Measurements from ENCODE around the gene ZNF423.

ZNF423 gene

DNA sequence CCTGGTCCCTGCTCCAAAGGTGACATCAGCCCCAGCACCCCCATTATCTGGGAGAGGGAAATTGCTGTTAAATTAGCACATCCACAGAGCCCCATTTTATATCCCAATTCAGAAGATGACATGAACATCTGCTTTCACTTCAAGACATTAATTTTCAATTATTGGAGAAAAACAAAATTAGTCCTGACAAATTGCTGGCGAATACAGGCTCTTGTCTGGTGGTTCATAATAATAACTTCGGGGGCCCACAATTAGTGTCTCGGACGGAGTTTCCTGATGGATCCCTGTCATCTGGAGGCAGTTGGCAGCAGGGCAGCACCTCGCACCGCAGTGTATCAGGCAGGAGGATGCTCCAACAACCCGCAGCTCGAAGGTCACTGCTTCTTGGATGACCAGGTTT, 7.4 kb downstream of the ZNF423 start:
- no peak for DNase-seq

DNA sequence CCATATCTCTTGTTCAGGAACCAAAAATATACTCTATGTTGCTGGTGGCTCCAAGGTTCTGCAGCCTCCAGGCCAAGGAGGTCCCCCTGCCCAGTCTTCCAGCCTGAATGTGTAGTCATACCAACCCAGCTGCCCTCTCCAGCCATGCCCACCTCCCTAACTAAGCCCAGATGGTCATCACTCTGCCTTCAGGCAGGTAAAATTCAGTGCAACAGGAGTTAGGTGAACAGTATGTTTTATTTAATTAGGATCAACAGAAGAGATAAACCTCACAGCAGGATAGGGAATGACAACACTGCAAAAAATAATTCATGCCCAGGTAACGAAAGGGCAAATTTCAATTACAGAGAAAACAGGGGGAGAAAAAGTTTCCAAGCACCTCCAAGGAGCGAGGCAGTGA, 9.1 kb downstream of the ZNF423 start:
- no peak for DNase-seq

DNA sequence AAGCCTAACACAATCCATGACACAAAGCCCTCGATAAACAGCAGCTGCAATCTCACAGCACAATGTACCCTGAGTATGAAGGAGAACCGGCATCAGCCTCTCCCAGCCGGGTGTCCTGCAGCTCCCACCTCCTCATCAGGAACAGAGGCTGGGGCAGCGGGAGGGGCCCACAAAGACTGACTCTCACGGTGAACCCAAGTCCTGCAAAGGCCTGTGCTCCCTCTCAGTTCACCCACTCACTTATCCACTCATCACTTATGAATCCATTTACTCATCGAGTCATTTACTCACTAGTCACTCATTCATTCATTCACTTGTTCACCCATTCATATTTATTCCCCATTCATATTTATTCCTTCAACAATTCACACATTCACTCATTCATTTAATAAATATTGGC, 11.6 kb downstream of the ZNF423 start:
- no peak for DNase-seq

DNA sequence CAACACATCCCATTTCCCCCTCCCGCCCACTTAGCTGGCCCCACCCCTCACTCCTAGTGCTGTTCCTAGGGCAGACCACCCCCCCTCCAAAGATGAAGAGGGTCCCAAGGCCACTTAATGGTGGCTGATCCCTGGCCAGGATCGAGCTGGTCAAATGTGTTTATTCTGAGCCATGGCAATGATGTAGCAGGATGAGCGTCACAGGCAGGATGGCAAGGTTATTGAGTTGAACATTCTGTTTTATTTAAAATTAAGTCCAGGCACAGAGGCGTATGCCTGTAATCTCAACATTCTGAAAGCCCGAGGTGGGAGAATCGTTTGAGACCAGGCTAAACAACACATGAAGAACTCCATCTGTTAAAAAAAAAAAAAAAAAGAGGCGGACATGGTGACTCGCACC, 12.2 kb downstream of the ZNF423 start:
- no peak for DNase-seq

DNA sequence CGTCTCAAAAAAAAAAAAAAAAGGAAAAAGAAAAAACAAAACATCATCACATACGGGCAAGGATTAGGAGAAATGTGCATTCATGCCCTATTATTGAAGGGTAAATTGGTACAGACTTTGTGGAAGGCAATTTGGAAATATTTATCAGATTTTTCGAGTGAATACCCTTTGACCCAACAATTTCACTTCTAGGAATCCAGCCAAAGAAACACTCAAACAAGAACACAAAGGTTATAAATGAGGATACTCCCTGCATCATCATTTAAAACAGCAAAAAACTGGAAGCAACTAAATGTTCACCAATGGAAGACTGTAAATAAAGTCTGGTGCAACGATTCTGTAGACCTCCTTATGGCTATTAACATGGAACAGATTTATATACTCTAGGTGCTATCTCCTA, 12.9 kb downstream of the ZNF423 start:
- DNase-seq, result no peak

DNA sequence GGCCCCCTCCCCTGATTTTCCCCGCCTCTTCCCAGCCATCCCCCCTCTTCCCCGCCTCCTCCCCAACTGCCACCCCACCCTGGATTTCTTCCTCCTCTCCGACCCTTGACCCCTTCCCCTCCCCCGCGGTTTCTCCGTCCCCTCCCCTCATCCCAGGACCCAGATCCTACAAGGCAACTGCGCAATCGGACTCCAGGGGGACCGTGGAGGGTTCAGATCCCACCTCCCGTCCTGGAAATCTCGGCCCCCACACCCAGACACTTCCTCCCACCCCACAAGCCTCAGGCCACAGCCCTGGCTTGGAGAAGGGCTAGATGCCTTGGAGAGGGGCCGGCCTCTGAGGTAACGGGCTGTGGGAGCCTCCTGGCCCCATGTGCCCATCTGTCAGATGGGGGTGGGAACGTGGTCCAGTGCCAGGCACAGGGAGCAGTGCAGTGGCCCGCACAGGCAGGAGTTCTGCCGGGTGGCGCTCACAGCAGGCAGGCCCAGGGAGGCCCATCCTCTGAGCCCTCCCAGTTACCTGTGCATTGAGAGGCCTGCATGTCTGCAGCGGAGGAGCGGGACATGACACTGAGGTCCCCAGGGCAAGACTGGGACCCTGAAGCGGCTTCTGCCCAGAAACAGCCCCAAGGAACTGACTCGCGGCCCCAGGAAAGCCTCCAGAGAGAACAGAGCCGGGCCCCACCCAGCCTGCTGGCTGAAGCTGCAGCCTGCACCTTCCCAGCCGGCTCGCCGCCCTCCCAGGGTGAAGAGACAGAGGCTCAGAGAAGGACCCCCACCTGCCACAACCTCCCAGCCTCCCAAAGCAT, 16.7 kb downstream of the ZNF423 start:
- DNase-seq, result no peak

DNA sequence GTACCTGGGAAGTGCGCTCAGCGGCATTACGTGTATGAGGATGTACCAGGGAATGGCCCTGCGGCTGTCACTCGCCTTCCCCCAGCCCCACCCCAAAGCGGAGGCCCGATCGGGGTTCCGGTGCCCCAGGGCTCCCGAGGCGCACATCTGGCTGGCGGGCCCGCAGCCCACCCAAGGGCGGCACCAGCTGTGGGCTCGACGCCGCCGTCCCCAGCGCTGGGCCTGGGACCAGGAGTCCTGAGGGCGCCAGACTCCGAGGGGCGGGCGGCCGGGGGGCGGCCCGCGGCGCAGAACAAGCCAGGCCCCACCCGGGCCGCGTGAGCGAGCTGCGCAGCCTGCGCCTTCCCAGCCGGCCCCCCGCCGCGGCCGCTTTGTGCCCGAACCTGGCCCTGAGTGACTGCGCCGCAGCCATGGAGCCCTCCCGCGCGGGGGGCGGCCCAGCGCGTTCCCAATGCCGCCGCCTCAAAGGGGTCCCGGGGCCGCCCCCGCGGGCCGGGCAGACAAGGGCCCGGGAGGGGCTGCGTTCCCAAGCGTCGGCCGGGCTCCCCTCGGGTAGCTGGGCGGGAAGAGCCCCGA, 17.4 kb downstream of the ZNF423 start:
- no peak for DNase-seq

DNA sequence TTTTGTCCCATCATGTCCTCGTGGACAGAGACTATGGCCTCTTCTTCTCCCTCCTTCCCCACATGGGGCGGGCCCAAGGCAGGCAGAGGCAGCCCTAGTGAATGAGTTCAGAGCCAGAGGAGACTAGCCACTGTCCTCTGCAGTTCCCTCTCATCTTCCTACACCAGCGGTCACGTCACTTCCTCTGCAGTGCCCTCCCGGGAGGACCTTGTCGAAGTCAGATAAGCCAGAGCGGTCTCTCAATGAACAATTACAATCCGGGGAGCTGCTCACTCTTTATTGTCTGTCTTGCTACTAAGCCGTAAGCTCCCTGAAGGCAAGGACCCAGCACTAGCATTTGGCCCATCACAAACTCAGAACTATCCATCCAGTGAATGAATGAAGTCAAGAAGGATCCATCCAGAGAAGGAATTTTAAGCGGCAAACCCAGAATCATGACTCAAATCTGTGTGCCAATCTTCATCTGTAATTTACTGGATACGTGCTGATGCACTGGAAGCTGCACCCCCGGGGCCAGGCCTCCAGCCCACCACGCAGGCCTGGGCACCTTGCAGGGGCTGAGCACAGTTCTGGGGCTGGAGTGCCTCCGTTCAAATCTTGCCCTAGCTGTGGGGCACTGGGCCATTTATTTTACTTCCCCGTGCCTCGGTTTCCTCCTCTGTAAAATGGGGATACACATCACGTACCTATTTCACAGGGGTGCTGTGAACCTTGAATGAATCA, 18.1 kb downstream of the ZNF423 start:
- no peak for DNase-seq

DNA sequence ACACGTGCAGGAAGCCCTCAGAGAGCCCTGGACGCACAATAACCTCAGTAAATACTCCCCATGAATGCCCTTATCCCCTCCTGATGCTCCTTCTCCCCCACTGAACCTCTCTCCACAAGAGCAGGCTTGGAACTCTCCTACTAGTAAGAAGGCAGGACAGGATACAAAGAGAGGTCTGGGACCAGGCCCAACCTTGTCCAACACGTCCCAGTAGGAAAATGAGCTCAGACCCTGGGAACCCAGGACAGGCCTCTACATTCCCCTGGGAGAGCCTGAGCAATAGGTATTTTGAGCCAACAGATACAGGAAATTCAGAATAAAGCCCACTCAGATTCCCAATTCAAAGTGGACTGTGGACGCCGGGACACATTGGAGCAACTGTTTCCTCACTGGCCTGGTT, 19.2 kb downstream of the ZNF423 start:
- DNase-seq, result no peak

DNA sequence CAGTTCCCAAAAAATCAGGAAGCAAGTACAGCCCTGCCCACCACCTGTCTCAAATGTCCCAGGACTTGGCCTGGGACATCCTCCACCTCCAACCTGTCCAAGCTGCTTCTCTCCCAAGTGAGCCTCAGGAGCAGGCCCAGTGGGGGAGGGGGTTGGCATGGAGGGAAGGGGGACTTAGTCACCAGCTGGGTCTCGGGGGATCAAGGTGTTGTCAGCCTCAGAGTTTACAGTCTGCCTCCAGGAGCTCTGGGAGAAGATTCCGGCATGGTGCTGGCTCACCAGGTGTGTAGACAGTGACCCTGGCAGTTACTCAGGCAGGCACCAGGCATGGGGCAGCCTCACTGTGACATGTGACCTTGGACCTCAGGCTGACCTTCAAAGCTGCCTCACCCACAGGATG, 19.7 kb downstream of the ZNF423 start:
- DNase-seq, result no peak

DNA sequence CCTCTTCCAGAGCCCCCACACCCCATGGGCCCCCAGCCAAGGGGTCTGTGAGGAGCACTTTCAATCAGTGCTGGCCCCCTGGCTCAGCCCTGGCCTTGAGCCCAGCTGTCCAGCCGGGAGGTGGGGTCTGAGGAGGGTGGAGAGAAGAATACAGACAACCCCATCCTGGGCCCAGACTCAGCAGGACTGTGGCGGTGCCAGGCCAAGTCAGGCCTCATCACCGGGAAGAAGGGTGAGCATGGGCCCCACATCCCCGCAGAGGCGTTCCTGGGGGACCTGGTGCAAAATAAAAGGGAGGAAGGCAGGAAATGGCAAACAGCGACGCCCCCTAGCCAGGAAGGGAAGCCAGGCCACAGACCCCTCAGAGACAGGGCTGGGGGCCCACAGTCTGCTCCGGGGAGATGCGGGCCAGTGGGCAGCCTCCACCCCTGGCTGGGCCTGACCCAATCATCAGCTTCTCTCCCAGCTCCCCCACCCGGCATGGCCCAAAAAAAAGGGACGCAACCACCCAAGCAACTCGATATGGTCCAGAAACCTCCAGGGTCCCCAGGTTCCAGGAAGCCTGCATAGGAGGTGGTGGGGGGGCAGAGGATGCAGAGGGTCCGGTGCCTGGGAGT, 20.6 kb downstream of the ZNF423 start:
- DNase-seq, result no peak

DNA sequence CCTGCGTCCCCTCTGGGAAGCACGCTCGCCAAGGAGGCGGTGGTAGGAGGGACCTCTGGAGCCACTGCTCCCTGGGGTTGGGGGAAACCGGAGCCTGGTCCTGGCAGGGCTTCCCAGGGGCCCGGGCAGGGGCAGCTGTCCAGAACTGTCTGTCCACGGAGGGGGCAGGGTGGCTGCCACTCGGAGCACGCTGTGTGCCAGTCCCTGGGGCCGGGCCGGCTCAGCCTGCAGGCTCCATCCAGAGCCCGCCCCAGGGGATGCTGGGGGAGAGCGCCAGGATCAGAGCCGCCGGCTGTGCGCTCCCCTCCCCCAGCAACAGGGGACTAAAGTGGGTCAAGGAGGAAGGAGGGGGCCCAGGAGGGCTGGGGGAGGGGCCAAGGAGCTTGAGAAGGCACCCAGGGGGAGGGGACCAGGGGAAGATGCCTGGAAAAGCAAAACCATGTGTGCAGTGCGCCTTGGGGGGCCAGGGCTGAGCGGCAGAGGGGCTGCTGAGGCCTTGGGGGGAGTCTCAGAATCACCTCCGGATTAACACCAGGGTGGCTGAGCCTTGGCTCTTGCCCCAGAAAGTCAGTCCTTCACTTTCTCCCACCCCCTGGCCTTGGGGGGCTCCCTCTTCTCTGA, 21.3 kb downstream of the ZNF423 start:
- no peak for DNase-seq

DNA sequence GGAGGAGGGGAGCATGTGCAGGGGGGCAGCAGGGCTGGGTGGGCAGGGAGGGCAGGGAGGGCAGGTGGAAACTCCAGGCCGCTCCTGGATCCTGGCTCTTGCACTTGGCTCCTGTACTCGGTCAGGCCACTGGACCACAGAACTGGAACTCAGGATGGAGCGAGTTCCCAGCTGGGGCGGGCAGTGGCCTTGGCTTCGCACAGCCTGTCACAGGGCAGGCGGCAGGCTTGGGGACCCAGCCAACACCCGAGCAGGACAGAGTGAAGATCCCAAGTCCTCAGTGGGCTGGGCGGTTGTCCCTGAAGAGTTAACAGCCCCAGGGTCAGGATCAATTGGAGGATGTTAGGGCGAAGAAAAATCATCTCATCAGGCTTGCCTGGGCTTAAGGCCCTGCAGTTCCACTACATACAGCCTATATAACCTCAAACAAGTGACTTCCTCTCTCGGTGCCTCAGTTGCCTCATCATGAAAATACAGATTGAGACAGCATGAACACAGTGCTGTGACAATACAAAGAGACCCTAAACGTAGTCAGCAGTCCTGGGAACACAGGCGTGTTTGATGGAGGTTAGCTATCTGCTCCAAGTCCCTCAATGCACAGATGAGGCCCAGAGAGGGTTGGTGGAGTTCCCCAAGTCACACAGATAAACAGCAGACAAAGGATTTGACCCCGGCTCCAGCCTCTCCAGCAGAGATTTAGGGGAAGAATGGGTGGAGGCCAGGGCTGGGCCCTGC, 21.9 kb downstream of the ZNF423 start:
- DNase-seq, result no peak

DNA sequence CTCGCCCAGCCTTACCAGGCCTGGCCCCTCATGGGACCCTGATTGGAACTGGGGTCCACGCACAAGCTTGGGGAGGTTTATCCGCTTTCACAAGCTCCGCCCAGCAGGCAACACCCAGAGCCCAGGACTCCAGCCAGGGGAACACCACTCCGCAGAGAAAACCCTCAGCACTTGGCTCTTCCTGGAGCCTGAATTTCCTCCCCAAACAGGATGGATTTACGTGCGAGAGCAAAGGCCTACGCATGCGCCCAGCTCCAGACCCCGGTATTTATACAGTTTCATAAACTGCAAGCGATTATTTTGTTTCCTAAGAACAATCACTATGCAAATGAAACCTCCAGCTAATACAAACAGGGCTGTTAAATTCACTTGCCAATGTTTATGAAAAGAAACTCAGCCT, 22.8 kb downstream of the ZNF423 start:
- no peak for DNase-seq

DNA sequence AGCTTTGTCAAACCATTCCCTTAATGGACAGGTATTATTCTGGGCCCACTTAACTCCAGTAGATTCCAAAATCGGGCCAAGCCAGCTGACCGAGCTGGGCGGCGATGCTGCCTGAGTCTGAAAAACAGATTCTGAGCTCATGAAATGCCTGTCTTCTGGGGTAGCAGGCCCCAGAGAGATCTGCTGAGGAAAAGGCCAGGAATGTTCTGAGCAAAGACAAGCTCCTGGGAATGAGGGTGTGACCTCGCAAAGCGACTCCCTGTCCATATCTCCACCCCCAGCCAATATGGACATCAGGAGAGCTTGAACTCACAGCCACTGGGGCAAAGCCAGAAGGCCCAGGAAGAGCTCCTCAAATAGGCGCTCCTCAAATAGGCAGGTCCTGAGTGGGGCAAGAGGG, 23.7 kb downstream of the ZNF423 start:
- no peak for DNase-seq

DNA sequence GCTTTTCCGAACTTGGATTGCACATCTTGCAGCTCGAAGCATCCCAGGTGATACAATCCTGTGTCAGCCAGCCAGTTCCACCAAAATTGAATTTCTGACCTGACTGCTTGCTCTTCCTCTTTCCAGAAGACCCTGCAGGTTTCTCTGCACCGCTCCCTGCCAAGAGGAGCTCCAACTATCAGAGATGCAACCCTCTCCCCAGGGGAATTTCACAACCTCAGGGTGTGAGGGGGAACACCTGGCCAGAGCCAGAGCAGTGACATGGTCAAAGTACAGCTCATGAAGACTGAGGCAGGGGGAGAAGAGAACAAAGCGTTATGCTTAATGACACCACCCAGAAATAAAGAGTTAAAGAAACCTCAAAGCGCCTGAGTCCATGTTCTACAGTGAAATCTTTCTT, 25.0 kb downstream of the ZNF423 start:
- DNase-seq, result no peak

DNA sequence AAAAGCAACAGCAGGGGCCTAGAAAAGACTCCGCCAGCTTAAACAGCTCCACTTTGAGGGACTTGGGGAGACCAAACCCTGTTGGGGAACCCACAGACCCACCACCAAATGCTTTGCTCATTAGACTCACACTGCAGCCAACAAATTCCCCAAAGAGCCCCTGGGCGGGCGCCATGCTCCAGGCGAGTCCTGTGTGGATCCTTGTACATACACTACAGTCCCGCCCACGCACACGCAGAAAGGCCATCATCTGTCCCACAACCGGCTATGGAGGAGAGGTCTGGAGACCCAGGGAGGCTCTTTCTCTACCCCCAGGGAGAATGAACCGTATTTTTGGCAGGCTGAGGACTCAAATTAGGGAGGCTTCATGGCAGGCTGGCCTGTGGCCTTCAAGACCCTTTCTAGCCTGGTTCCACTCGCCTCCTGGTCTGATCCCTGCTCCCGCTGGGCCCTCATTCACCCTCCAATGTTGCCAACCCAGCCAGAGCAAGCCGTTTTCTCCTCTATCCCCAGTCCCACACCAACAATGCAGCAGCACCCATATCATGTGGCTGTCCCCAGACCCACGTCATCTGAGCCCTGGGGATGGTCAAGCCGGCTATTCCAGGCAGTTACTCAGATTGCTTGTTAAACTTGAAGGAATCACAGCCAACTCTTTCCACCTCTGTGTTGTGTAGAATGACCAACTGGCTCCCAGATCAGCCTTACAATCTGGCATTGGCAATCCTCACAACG, 27.2 kb downstream of the ZNF423 start:
- no peak for DNase-seq

DNA sequence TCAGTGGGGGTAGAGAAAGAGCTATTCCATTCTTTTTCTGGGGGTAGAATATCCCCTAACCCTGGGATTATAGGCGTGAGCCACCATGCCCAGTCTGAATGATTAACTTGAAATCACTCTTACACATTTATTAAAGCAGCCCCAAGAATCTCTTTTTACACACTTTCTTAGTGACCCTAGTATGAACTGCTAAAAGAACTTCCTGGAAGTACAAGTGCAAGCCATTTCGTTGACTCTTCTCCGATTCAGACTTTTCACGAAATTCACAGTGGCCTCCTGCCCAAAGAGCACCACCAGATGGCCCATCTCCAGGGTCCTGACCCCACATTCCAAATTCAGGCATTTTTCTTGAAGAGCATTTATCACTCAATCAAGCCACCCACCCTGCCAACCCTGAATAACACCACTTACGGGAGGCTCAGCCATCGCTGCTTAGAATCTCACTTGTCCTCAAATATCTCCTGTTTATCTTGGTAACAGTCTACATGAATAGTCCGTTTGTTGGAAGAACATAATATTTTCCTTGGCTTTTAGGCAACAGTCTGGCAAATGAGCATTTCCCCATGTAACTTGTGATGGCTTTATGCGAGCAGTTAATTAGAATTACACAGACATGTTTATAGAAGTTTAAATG, 28.0 kb downstream of the ZNF423 start:
- no peak for DNase-seq

DNA sequence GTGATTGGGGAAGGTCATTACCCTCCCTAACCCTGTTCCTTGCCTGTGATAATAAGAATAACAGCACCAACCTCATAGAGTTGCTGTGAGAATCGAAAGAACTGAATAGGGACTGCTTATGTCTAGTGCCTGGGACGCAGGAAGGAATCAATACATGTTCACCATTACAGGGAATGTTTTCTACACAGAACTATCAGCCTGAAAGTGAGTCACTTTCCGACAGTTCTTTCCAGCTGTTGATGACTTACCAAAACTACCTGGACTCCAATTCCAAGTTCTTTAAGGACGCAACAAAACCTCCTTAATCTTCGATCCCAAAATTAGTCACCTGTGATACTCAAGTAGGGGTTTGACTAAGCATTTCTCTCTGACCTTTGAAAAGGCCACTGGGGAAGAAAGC, 29.4 kb downstream of the ZNF423 start:
- no peak for DNase-seq

DNA sequence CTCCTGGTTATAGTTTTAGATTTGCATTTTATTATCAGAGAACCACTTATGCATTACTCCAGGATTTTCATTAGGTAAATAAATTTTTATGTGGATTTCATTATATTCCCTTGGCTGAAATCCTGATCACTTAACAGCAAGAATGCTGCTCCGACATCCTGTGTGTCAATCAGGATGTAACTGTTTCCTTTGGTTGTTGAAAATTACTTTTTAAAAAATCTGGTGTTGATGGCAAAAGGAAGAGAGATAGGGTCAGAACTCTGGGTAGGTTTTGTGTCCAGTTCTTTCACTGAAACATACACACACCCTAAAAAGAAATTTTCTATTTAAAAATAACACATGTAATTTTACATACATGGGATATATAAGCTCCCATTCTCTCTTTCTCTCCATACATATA, 30.9 kb downstream of the ZNF423 start:
- DNase-seq, result no peak

DNA sequence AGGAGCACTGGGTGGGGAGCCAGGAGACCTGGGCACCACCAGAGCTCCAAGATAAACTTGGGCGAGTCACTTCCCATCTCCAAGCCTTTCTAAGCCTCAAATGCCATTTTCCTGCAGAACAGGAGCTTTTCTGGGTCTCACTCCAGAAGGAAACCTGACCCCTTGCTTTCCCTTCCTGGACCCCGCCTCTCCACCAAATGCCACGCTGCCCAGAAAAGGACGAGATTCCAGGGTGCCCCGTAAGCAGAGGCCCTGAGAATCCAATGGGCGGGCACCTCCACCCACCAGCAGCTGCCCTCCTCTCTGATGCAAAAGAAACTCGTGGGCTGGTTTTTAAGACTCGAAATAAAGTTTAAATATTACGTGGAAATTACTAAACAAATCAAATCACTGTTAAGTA, 31.3 kb downstream of the ZNF423 start:
- no peak for DNase-seq
